ACHN (cell line): Measurements from ENCODE around the gene NHERF2.

Source experiments
- DNase-seq: peaks from one replicate; pipeline ENCODE4 v3.0.0-alpha.2; 2015
- in situ Hi-C: cut with HindIII; loops from 2 replicates; pipeline ENCODE4 v1.10.0; 2017; ENCODE audit warnings: low sequenced_read_pairs, low pct_ligation_motif_present, low pct_unique_long_range_greater_than_20kb

Gene NHERF2

DNA sequence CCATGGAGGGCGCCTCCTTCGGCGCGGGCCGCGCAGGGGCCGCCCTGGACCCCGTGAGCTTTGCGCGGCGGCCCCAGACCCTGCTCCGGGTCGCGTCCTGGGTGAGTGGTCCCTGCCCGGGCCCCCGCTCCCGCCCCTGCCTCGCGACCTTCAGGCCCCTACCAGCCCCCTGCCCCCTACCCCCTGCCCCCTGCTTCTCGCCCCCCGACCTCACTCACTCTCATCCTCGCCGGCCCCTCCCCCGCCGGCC lies 36.7 kb upstream of the NHERF2 start:
- in situ Hi-C loops = no loop called here
- no peak for DNase-seq

DNA sequence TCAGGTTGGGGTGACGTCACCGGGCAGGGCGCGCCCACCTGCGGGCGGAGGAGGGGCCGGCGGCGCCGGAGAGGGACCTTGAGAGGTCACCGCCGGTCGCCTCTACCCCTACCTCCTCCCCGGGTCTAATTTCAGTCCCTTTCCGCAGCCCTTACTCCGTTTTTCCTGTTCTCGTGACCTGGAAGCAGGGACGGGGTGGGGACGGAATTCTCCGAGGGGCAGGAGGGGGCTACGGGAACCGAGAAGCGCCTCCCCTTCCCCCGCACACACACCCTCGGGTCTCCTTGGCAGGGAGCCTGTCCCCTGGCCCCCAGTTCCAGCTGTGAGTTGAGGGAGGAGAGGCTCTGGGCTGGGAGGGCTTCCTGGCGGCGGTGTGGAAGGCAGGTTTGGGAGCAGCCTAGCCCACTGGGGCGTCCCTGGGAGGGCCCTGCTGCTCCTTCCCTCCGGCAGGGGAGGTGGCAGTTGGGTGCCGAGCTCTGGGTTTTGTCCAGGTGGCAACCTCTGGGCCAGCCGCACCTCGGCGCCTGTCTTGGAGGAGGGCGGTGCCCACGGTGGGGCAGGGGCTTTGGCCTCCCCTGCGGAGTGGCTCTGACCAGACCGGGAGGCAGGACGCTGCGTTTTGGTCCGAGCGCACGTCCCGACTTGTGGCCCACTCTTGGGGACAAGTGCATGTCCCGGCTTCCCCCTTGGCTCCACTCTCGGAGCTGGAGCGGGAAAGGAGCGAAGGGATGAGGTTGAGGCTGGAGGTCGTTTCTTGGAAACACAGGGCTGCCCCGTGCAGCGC lies 36.2 kb upstream of the NHERF2 start:
- in situ Hi-C loops = no loop called here

GRCh38 chr16:1991135-1991551 lies 35.6 kb upstream of the NHERF2 start:
- DNase-seq = no peak
- in situ Hi-C loops = no loop called here

More for the DNA sequence above, 36.2 kb upstream of the NHERF2 start:
- peak; percentile 20 for DNase-seq

DNA sequence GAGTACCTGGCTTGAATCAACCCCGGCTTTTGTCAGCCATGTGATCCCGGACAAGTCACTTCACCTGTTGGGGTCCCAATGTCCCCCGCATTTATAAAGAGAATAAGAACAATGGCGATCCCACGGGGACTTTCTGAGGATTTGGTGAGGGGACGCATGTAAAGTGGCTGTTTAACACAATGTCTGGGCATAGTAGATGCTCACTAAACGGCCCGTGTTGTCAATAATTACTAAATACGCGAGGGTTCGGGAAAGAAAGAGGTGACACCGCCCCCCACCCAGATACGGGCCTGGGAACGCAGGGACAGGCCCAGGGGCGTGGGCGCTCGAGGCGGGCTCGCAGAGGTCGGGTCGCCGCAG lies 35.1 kb upstream of the NHERF2 start:
- DNase-seq = no peak
- in situ Hi-C loops = no loop called here

DNA sequence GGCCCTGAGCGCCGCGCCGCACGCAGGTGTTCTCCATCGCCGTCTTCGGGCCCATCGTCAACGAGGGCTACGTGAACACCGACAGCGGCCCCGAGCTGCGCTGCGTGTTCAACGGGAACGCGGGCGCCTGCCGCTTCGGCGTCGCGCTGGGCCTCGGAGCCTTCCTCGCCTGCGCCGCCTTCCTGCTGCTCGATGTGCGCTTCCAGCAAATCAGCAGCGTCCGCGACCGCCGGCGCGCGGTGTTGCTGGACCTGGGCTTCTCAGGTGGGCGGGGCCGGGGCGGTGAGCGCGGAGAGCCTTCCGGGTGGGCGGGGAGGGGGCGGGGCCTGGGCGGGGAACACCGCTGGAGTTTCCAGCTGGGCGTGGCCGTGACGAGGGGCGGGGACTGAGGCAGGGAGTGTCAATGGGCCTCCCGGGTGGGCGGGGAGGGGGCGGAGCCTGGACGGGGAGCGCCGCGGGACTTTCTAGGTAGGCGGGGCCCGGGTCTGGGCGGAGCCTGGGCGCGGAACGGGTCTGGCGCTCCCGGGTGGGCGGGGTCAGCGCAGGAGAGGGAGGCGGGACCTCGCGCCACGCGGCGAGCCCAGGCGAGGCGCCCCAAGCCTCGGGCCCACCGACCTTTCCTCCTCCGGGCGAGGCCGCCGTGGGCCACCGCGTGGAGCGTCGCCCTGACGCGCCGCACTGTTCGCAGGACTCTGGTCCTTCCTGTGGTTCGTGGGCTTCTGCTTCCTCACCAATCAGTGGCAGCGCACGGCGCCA lies 34.6 kb upstream of the NHERF2 start:
- peak; percentile 50 for DNase-seq
- in situ Hi-C loops = no loop called here

- in situ Hi-C loops = no loop called here
Measured at GRCh38 chr16:1992704-1993317, 33.9 kb upstream of the NHERF2 start.

GRCh38 chr16:1993731-1994131 lies 33.0 kb upstream of the NHERF2 start:
- in situ Hi-C loops = no loop called here
- peak; percentile 77 for DNase-seq

More at GRCh38 chr16:1992704-1993317, 33.9 kb upstream of the NHERF2 start:
- no peak for DNase-seq

DNA sequence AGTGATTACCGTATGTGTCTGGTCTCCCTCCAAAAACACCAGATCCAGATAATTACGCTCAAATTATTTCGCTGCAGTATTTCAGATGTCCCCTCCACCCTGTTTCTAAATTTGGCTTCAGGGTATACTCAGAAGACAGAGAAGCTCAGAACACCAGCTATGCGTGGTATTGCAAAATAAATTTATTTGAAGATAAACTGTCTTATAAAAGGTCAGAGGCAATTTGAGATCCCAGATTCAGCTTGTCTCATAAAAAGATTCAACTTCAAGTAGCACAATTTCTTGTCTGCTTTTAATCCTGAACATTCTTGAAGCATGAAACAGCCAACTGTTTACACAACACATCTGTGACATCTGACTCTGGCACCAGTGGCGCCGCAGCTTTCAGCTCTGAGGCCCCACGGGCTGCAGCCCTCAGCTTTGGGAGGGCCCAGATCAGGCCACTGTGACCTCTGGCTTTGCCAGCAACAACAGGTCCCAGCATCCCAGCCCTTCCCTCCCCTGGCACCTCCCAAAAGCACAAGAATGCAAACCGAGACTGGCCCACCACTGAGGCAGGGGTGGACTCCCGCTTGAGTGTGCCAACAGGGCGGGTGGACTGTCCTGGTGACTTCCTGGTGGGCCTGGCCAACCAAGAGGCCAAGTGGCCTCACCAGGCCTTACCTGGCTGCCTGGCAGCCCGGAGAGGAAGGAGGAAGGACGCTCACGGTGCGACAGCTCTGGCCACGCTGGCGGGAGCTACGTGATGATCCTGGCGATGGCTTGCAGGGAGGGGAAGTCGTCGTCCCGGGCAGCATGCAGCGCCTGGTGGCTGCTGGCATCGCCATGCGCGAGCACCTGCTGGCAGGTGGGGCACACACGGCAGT lies 29.0 kb upstream of the NHERF2 start:
- DNase-seq = no peak

GRCh38 chr16:1998360-1998835 lies 28.3 kb upstream of the NHERF2 start:
- no peak for DNase-seq
- in situ Hi-C loops = no loop called here

More for the DNA sequence above, 29.0 kb upstream of the NHERF2 start:
- in situ Hi-C loops = no loop called here

DNA sequence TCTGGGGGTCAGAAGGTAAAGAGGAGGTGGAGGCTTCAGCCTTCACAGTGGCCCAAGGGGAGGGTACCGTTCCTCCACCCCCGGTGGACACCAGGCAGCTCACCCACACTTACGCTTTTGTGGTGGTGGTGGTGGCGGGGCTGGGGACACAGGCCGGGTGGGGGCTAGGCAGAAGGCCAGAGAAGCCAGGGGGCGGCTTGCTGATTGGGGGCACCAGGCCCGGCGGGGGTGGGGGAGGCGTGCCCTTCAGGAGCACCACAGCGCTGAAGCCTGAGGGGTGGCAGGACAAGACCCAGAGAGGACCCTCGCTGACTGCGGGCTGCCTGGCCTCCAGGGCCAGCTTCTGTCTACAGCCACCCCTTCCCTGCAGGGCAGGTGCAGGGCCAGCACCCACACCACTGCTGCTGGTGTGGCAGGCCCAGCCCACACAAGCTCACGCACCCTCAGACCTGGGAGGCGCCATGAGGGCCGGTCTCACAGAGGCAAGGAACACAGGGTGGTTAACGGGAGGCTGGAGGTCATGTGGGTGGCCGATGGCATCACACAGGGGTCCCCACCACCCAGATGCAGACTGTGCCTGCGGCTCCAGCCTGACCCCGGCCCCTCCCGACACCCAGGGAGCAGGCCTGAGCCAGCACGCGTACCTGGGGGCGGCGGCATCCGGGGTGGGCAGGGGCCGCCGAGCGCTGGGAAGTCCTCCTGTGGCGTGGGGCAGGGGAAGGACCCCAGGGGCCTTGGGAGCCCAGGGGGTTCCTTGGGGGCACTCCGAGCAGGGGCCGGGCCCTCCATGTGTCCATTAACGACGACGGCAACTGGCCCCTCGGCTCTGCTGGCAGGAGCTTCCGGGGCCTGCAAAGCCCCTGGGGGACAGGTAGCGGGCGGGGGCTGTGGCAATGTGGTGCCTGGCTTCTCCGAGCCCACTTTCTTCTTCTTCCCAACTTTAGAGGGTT lies 27.6 kb upstream of the NHERF2 start:
- in situ Hi-C loops = no loop called here

DNA sequence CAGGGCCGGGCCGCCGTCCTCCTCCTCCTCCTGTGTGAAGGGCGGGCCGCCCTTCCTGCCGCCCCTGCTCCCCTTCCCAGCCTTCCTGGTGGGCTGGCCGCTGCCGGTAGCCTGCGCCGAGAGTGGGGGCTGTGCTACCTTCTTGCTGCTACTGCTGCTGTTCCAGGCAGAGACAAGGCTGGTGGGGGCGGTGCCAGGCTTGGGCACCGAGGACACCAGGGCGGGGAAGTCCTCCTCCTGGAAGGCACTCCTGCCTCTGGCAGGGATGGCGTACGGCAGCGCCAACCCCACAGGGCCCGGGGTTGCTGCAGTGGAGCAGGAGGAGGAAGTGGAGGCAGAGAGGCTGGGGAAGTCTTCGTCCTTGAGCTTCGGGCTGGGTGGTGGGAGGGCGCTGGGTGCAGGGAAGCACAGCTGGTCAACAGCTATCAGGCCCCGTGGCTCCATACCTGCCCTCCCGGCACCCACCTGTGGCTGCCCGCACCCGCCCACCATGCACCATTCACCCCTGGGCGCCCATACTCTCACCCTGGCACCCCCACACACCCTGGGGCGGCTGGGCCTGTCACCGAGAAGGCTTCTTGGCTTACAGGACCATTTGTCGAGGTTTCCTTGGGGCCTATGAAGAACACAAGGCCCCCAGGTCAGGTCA lies 26.7 kb upstream of the NHERF2 start:
- DNase-seq = no peak
- in situ Hi-C loops = no loop called here

More for the DNA sequence above, 27.6 kb upstream of the NHERF2 start:
- no peak for DNase-seq

GRCh38 chr16:2001035-2001434 lies 25.7 kb upstream of the NHERF2 start:
- no peak for DNase-seq
- in situ Hi-C loops = no loop called here

GRCh38 chr16:2001456-2002355 lies 25.0 kb upstream of the NHERF2 start:
- in situ Hi-C loops = no loop called here
- no peak for DNase-seq

- in situ Hi-C loops = no loop called here
Measured at GRCh38 chr16:2002406-2003230, 24.1 kb upstream of the NHERF2 start.

GRCh38 chr16:2003231-2003826 lies 23.4 kb upstream of the NHERF2 start:
- no peak for DNase-seq
- in situ Hi-C loops = no loop called here

More at GRCh38 chr16:2002406-2003230, 24.1 kb upstream of the NHERF2 start:
- DNase-seq = no peak
